K562 (cell line): ENCODE data around the gene CYP21A2. TPM values are rescaled to one million over a fixed set of nuclear protein-coding genes. Genes with fewer than 3 reads are reported as not detected.
A peak's percentile ranks its signal among the peaks of the same experiment; 100 is the strongest.

Experiments used
- BRCA1 ChIP-seq, 2 experiments: fragments of 450-650 bp in 1 of 2; sonication (generic) in 1 of 2; formaldehyde crosslinking in 1 of 2; IDR thresholded peaks; 2 replicates each; pipeline versions ENCODE4 v1.5.0 to v1.6.1; 2017 to 2020; ENCODE audit warnings: mild to moderate bottlenecking in 1 of 2, missing genetic modification reagents in 1 of 2
- CBX1 ChIP-seq: sonication (generic); IDR thresholded peaks from 2 replicates; pipeline ENCODE4 v1.6.1; 2016; ENCODE audit warnings: antibody characterized with exemption, low read depth, mild to moderate bottlenecking
- CBX5 ChIP-seq: IDR thresholded peaks from 2 replicates; pipeline ENCODE4 v1.6.1; 2014; ENCODE audit warnings: low read depth, borderline replicate concordance
- DMBX1 ChIP-seq: fragments of 250-450 bp; sonication (Bioruptor Pico); IDR thresholded peaks from 2 replicates; pipeline ENCODE4 v1.8.0; 2022; ENCODE audit warnings: inconsistent platforms, mild to moderate bottlenecking, moderate library complexity, borderline replicate concordance
- E2F8 ChIP-seq: fragments of 450-650 bp; IDR thresholded peaks from 2 replicates; pipeline ENCODE4 v1.7.1; 2018; ENCODE audit warnings: mild to moderate bottlenecking, low read depth; ENCODE audit not compliant: partially characterized antibody
- FOXK2 ChIP-seq, 2 experiments: fragments of 450-650 bp; IDR thresholded peaks in 1 of 2; conservative IDR thresholded peaks in 1 of 2; 2 replicates each; pipeline ENCODE4 v1.6.1; 2016; ENCODE audit warnings: low read depth in 2 of 2, mild to moderate bottlenecking in 1 of 2
- HCFC1 ChIP-seq: IDR thresholded peaks from 2 replicates; pipeline ENCODE4 v1.6.1; 2012; ENCODE audit warnings: low read depth, low read length, improper control_type of control experiment
- MED1 ChIP-seq: sonication (generic); formaldehyde crosslinking; IDR thresholded peaks from 2 replicates; pipeline ENCODE4 v1.8.1; 2023; ENCODE audit warnings: missing genetic modification reagents, borderline replicate concordance
- MLX ChIP-seq, 2 experiments: fragments of 450-650 bp in 1 of 2; sonication (generic) in 1 of 2; formaldehyde crosslinking; conservative IDR thresholded peaks; 2 replicates each; pipeline versions ENCODE4 v1.4.0 to v1.8.1; 2020 to 2022; ENCODE audit warnings: mild to moderate bottlenecking in 1 of 2, missing genetic modification reagents in 1 of 2
- MYNN ChIP-seq, 2 experiments: sonication (generic); formaldehyde crosslinking in 1 of 2; IDR thresholded peaks; 2 replicates each; pipeline versions ENCODE4 v1.5.0 to v1.6.1; 2016 to 2020; ENCODE audit warnings: antibody characterized with exemption in 1 of 2, missing genetic modification reagents in 1 of 2
- POLR2G ChIP-seq: fragments of 200-400 bp; formaldehyde crosslinking; IDR thresholded peaks from 2 replicates; pipeline ENCODE4 v1.6.1; 2017; ENCODE audit warnings: low read depth, mild to moderate bottlenecking, antibody characterized with exemption, low read length, moderate library complexity
- RBM14 ChIP-seq: fragments of 200-400 bp; formaldehyde crosslinking; IDR thresholded peaks from 2 replicates; pipeline ENCODE4 v1.6.1; 2018; ENCODE audit warnings: low read depth, mild to moderate bottlenecking, low read length, moderate library complexity, borderline replicate concordance; ENCODE audit not compliant: insufficient read depth
- SAP30 ChIP-seq: fragments of 200-600 bp; sonication (generic); IDR thresholded peaks from 2 replicates; pipeline ENCODE4 v1.6.1; 2012; ENCODE audit warnings: borderline replicate concordance, low read depth, mild to moderate bottlenecking, moderate library complexity, low read length, control low read depth, inconsistent platforms; ENCODE audit not compliant: insufficient read depth, poor library complexity, severe bottlenecking
- SMAD1 ChIP-seq: fragments of 150-350 bp; IDR thresholded peaks from 2 replicates; pipeline ENCODE4 v1.6.1; 2014; ENCODE audit warnings: low read length, low read depth; ENCODE audit not compliant: partially characterized antibody
- SMAD4 ChIP-seq: fragments of 250-450 bp; sonication (Bioruptor Pico); conservative IDR thresholded peaks from 2 replicates; pipeline ENCODE4 v1.8.0; 2021; ENCODE audit warnings: inconsistent platforms, mild to moderate bottlenecking, moderate library complexity
- TCF3 ChIP-seq: sonication (generic); formaldehyde crosslinking; IDR thresholded peaks from 2 replicates; pipeline ENCODE4 v1.4.0; 2020; ENCODE audit warnings: mild to moderate bottlenecking, missing genetic modification reagents
- THRAP3 ChIP-seq: fragments of 450-650 bp; IDR thresholded peaks from 2 replicates; pipeline ENCODE4 v1.6.1; 2016; ENCODE audit warnings: mild to moderate bottlenecking, inconsistent platforms, borderline replicate concordance
- XRCC4 ChIP-seq: IDR thresholded peaks from one replicate; pipeline ENCODE4 v1.6.1; 2011; ENCODE audit not compliant: insufficient read depth, insufficient read length; ENCODE audit errors: extremely low read depth
- ZBTB5 ChIP-seq: fragments of 450-650 bp; IDR thresholded peaks from 2 replicates; pipeline ENCODE4 v1.6.1; 2017; ENCODE audit warnings: antibody characterized with exemption
- ZFPM2 ChIP-seq: fragments of 250-450 bp; sonication (Bioruptor Pico); IDR thresholded peaks from 2 replicates; pipeline ENCODE4 v1.5.1; 2022; ENCODE audit warnings: mild to moderate bottlenecking
- polyA plus RNA-seq, 8 experiments: library from polyadenylated mRNA; depleted of rRNA in 4 of 8; stranded (reverse) in 5 of 8; unstranded in 3 of 8; fragments of >200 nt; fragmentation: Nextera tagmentation in 2 of 8; fragmentation: Illumina TruSeq in 1 of 8; extraction: Ambion mirVana in 2 of 8; extraction: Trizol in 1 of 8; gene quantifications; 2 replicates each; pipeline versions ENCODE4 v1.2.1 to v1.2.3, GENCODE V29; 2011 to 2014; ENCODE audit warnings: inconsistent platforms in 1 of 8, missing spikeins in 1 of 8
- total RNA-seq, 7 experiments: library from RNA; depleted of rRNA in 6 of 7; stranded (reverse); fragments of >200 nt in 6 of 7; fragmentation: Illumina TruSeq in 2 of 7; extraction: Trizol in 2 of 7; gene quantifications; 2 replicates each; pipeline versions ENCODE4 v1.2.1 to v1.2.3, GENCODE V29; 2011 to 2021; ENCODE audit warnings: low replicate concordance in 1 of 7

CYP21A2 gene
- total and polyA plus RNA-seq, 9 of the 15 experiments (the other 6 are each of a cell fraction or from before 2014, with no cell fraction given), result 0.03 to 1.4 (median 0.19) TPM

GRCh38 chr6:32087574-32088486, 49.6 kb downstream of the CYP21A2 start (continued):
- TF ChIP-seq MLX (CRISPR knock-in tag; conservative IDR thresholded peaks at IDR 0.05) (no peak), RBM14 (no peak), E2F8 (no peak), XRCC4 (no peak), BRCA1 (IDR thresholded peaks at IDR 0.05) (no peak), BRCA1 (CRISPR knock-in tag; IDR thresholded peaks at IDR 0.05) (no peak), SAP30 (no peak), DMBX1 (CRISPR knock-in tag) (no peak), ZFPM2 (CRISPR knock-in tag) (no peak), FOXK2 (conservative IDR thresholded peaks at IDR 0.05 in 1 of 2, IDR thresholded peaks at IDR 0.05 in 1 of 2; ENCODE audit: low read depth in 2 of 2) (no peak), POLR2G (peak; percentile 52; the same call in 1 of the 2 replicates), CBX1 (peak; percentile 63; the same call in 1 of the 2 replicates), TCF3 (CRISPR knock-in tag) (peak; percentile 24; the same call in 1 of the 2 replicates), THRAP3 (no peak), HCFC1 (peak; percentile 53), CBX5 (0 out of 2 replicates have a peak, but pooled peaks have one; percentile 57), ZBTB5 (no peak), MED1 (CRISPR knock-in tag) (no peak), SMAD4 (peak; percentile 71), SMAD1 (no peak), MYNN (IDR thresholded peaks at IDR 0.05) (peak; percentile 56; the same call in 1 of the 2 replicates), MYNN (CRISPR knock-in tag; IDR thresholded peaks at IDR 0.05) (no peak)
